ENCODE results near the gene OR2D2.
"Not testable (repeated sequence)": the region's sequence is repeated elsewhere in the genome, so short reads cannot be mapped to it uniquely, and the experiment has no call there.

OR2D2 gene

DNA sequence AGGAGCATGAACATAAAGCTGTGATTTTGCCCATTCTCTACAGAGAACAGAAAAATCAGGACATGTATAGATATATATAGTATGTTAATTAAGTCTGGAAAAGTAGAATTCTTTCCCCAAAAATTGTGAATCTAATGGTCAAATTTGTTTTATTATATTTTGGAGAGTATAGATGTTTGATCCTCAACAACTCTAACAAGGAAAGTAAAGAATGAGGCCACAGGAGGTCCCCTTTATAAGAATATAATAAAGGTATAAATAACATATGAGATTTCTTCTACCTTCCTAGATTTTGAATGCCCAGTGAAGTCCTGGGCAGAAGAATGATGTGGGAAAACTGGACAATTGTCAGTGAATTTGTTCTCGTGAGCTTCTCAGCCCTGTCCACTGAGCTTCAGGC is 16.0 kb downstream of the OR2D2 start, which contains the start of gene OR10A4:
TSS of gene OR10A4 (plus strand) at position 301 of the 400 bp plus-strand sequence. CDS start at position 324, 23 bp downstream.
- DNase-seq = no peak

DNA sequence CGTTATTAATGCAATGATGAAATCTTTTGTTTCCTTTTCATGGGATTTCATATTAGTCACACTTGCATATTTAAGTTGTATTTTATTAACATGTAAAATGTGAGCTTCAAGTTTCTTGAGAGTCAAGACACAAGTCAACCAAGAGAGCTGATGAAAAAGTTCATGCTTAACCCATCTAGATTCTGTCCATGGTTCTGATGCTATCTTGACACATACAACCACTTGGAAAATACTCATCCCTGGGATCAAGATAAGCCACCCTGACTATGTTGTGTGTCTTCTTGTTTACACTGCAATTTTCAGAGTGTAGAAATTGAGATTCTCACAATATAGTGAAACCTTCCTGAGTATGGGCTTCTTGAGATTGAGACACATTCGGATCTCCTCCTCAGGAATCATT is 16.5 kb downstream of the OR2D2 start:
- DNase-seq = no peak

DNA sequence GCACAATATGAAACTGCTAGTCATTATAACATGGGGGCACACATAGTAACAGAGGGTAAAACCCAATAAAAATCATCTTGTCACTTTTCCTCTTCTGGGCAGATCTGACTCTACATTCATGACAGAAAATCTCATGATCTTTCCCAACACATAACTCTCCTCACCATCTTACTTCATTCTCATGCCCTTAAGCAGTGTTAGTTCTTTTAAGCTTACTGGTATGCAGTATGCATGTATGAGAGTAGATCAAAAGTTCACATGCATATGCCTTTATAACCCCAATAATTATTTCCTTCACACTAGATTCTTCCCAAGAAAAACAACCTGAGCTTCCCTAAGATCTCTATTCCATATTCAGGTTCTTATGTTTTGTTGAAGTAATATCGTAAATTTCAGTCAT is 21.0 kb downstream of the OR2D2 start:
- DNase-seq = no peak

DNA sequence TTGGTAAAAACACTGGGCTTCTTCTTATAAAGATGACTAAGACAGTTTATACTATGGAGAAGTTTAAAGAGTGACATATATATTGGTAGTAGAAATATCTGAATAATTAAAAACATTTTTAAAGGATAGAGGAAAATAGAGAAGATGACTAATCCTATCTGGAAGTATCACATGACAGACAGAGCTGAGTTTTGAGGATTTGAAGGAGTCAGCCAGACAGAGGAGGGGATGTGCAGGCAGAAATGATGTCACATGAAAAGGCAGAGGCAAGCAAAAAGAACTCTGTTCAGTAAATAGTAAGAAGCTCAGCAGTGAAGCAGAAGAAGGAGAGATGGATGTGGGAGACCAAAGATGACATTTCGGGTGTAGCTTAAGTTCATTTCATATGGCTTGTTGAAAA is 27.9 kb downstream of the OR2D2 start:
- DNase-seq = no peak

DNA sequence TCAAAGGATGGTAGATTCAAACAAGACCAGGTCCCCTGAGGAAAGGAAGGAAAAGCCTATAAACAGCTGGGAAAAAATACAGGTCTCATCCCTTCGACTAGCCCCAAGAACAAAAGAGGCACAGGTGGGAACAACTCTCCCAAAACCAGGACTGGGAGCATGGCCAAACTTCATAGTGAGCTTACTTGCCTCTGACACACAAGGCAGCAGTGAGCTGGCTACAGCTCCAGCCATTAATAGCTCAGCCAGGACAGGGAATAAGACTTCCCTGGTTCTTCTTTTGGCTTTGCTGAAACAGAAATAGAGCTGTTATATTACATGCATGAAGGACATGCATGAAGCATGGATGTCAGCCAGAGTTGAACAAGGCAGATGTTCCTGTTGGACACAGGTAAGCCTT is 29.3 kb downstream of the OR2D2 start, which contains the start of gene OR10A2:
TSS of gene OR10A2 (plus strand) at position 97 of the 400 bp plus-strand sequence. CDS start 6,698 bp downstream, outside the sequence.
- no peak for DNase-seq

DNA sequence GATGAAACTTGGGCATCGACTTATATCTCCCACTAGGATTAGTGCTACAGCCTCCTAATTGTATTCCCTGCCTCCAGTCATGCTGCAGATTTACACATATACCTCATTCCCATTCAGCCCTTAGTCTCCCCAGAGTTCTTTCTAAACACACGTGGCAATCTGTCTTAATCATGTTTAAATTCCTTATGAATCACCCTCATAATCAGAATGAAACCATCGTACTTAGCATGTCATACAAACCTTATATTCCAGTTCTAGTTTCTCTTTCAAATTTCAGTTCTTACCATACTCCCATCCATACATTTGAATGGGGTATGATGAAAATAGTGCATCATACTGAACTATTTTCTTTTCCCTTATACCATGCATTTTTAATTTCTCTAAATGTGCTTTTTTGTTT is 35.4 kb downstream of the OR2D2 start:
- no peak for DNase-seq

DNA sequence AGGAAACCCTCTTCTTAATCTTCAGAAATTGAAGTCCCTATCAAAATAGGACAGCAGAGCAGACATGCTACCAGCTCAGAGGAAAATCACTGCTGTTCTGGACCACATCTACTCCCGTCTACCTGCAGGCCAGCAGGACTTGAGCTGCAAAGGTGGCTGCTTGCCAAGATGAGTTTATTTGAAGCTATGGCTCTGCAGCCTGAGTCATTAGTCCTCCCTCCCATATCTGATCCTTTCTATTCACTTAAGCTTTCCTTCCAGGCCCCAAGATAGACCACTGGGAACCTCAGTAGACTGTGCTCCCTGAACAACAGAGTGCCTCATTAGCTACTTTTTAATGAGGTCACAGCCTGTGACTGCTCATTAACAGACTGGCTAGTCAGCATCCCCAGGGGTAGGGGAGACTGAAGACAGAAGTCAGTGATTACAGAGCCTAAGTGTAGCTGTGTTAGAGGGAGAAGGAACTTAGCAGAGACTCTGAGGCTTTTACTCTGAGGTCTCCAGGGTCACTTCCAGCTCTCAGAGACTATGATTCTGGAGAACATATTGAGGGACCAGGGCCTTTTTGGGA is 36.2 kb downstream of the OR2D2 start:
- no peak for DNase-seq

DNA sequence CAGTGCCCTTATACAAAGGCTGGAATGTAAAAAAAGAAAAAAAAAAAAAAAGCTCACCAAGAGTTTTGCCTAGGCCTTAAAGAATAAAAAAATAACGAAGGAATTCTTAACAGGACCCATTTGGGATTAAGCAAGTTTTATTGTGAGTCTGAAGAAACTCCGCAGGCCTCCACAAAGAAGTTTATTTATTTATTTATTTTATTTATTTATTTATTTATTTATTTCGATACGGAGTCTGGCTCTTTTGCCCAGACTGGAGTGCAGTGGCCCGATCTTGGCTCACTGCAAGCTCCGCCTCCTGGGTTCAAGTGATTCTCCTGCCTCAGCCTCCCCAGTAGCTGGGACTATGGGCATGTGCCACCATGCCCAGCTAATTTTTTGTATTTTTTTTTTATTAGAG is 37.5 kb downstream of the OR2D2 start:
- not testable (repeated sequence) for DNase-seq

DNA sequence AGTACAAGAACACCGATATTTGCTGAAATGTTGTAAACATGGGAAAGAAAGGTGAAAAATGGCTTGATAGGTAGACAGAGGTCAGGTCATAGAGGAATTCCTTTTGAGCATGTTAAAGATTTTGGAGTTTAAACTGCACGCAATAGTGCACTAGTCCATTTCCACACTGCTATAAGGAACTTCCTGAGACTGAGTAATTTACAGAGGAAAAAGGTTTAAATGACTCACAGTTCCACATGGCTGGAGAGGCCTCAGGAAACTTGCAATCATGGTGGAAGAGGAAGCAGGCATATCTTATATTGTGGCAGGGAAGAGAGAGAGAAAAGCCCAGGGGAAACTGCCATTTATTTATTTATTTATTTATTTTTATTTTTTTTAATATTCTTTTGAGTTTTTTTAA is 41.8 kb downstream of the OR2D2 start:
- DNase-seq = no peak

DNA sequence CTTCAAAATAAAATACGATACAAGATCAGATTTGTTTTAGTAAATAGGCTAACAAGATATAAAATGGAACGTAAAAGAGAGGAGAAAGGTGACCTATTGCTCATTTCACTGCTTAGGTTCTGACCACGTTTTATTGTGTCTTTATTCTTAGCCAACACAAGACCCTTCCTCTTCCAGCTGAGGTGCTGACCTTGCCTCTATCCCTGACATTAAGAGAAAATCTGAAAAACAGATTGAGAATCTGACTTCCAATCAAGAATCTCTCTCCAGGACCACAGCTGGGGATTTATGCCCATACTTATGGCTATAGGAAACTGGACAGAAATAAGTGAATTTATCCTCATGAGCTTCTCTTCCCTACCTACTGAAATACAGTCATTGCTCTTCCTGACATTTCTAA is 46.9 kb downstream of the OR2D2 start, which contains the start of gene OR10A5:
TSS of gene OR10A5 (plus strand) at position 301 of the 400 bp plus-strand sequence. CDS start at position 301, 0 bp downstream.
- DNase-seq = no peak

DNA sequence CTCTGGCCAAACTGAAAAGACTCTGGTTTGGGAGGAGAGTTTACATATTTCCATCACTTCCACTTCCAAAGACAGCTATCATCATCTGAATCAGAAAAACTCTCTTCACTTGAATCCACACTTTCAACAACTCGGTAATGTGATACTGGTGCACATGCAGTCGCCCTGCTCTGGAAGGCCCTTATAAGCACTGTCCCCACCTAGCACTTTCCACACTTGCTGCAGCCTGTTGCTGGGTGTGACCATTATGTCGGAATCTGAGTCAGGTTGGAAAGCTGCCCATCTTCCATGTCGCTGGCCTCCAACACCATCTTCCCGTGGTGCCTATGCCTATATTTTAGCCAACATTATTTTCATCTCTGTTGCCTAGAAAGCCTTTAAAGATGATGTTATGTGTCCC is 47.9 kb downstream of the OR2D2 start:
- DNase-seq = no peak

DNA sequence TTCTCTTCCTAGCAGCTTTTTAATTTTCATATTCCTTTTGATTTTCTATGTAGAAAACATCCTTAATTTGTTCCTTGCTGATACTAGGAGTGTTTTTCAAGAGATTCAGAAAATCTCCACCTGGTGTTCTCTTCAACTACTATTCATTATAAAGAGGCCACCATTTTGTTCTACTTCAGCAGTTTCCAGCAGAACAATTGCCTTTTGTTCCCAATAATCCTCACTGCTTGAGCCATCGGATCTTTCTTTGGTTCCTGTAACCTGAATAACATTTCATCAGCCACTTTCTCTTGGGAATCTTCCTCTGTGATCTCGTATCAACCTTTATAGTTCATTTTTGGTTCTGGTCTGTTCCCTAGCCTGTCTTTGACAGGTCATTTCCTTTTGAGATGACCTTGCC is 48.6 kb downstream of the OR2D2 start:
- no peak for DNase-seq

DNA sequence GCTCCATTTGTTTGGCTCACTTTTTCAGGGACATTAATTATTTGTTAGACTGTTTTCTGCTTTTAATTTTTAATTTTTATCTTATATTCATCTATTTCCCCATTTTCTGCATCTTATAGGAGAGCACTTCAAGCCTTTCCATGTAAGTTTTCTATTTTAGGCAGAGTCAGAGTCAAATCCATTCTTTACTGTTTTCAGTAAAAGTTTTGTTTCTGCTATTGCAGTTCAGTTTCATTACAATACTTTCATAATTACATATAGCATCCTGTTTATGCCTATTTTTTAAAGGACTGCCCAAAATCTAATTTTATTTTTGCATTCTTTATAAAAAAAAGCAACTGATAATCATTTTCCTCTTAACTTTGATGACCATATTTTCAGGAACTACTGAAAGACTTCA is 50.6 kb downstream of the OR2D2 start:
- no peak for DNase-seq

Data from CD4-positive, alpha-beta T cell treated with Interleukin-12 subunit alpha and Interleukin-12 subunit beta, for 1 hour (primary cell).